ENCODE data around the gene PREB.

GRCh38 chr2:27178469-27178868, 44.0 kb upstream of the PREB start:
- TF ChIP-seq POLR2A (IDR thresholded peaks at IDR 0.05) (no peak), CTCF (IDR thresholded peaks at IDR 0.05) (no peak), EP300 (IDR thresholded peaks at IDR 0.05; ENCODE audit: low read depth) (no peak), POLR2AphosphoS5 (IDR thresholded peaks at IDR 0.05) (no peak)
